SK-N-SH treated with all-trans-retinoic acid at 6 μM for 48 hours (cell line): Measurements from ENCODE around the gene TRABD.
A peak's percentile ranks its signal among the peaks of the same experiment; 100 is the strongest.

Source experiments
- ATAC-seq: fragments of 200-7000 bp; cut with Tn5 transposase; 3 replicates; pipeline ENCODE4 v1.9.1; 2020; ENCODE audit warnings: mild to moderate bottlenecking, moderate library complexity
- BACH2 ChIP-seq: fragments of 250-450 bp; sonication (Bioruptor Pico); IDR thresholded peaks from 2 replicates; pipeline ENCODE4 v1.9.0; 2021; ENCODE audit warnings: mild to moderate bottlenecking, borderline replicate concordance
- CSDC2 ChIP-seq: fragments of 250-450 bp; sonication (Bioruptor Pico); IDR thresholded peaks from 2 replicates; pipeline ENCODE4 v1.5.0; 2020; ENCODE audit warnings: mild to moderate bottlenecking, moderate library complexity
- ESRRG ChIP-seq: fragments of 250-450 bp; sonication (Bioruptor Pico); IDR thresholded peaks from 2 replicates; pipeline ENCODE4 v1.6.1; 2021; ENCODE audit warnings: mild to moderate bottlenecking
- GLIS3 ChIP-seq: fragments of 250-450 bp; sonication (Bioruptor Pico); IDR thresholded peaks from 2 replicates; pipeline ENCODE4 v1.5.0; 2020; ENCODE audit warnings: mild to moderate bottlenecking, moderate library complexity
- OSR1 ChIP-seq: fragments of 250-450 bp; sonication (Bioruptor Pico); IDR thresholded peaks from 2 replicates; pipeline ENCODE4 v1.8.0; 2022; ENCODE audit warnings: moderate library complexity, mild to moderate bottlenecking, inconsistent platforms
- PPARA ChIP-seq: fragments of 250-450 bp; sonication (Bioruptor Pico); IDR thresholded peaks from 2 replicates; pipeline ENCODE4 v1.5.0; 2020; ENCODE audit warnings: mild to moderate bottlenecking, borderline replicate concordance
- RARB ChIP-seq: fragments of 250-450 bp; sonication (Bioruptor Pico); IDR thresholded peaks from 2 replicates; pipeline ENCODE4 v1.8.0; 2021; ENCODE audit warnings: mild to moderate bottlenecking, moderate library complexity
- SNAI2 ChIP-seq: fragments of 250-450 bp; sonication (Bioruptor Pico); IDR thresholded peaks from 2 replicates; pipeline ENCODE4 v1.5.0; 2020; ENCODE audit warnings: mild to moderate bottlenecking, moderate library complexity
- TCF4 ChIP-seq: fragments of 250-450 bp; sonication (Bioruptor Pico); IDR thresholded peaks from 2 replicates; pipeline ENCODE4 v1.8.0; 2021; ENCODE audit warnings: mild to moderate bottlenecking, moderate library complexity, borderline replicate concordance
- TOX ChIP-seq: fragments of 250-450 bp; sonication (Bioruptor Pico); IDR thresholded peaks from 2 replicates; pipeline ENCODE4 v1.8.0; 2021; ENCODE audit warnings: mild to moderate bottlenecking, moderate library complexity, borderline replicate concordance
- ZC3H10 ChIP-seq: fragments of 250-450 bp; sonication (Bioruptor Pico); IDR thresholded peaks from 2 replicates; pipeline ENCODE4 v1.5.1; 2021; ENCODE audit warnings: mild to moderate bottlenecking, moderate library complexity
- ZFP3 ChIP-seq: fragments of 250-450 bp; sonication (Bioruptor Pico); IDR thresholded peaks from 2 replicates; pipeline ENCODE4 v1.5.0; 2020; ENCODE audit warnings: mild to moderate bottlenecking, moderate library complexity
- ZFP30 ChIP-seq: fragments of 450-650 bp; formaldehyde crosslinking; IDR thresholded peaks from 2 replicates; pipeline ENCODE4 v1.5.0; 2022; ENCODE audit warnings: mild to moderate bottlenecking, moderate library complexity
- ZNF565 ChIP-seq: fragments of 450-650 bp; formaldehyde crosslinking; conservative IDR thresholded peaks from 2 replicates; pipeline ENCODE4 v1.5.0; 2020; ENCODE audit warnings: low read depth, mild to moderate bottlenecking, moderate library complexity
- ZNF70 ChIP-seq: fragments of 450-650 bp; formaldehyde crosslinking; IDR thresholded peaks from 2 replicates; pipeline ENCODE4 v1.5.0; 2020; ENCODE audit warnings: mild to moderate bottlenecking, moderate library complexity
- ZNF8 ChIP-seq: fragments of 450-650 bp; formaldehyde crosslinking; IDR thresholded peaks from 2 replicates; pipeline ENCODE4 v1.5.0; 2020; ENCODE audit warnings: mild to moderate bottlenecking, moderate library complexity
- TF ChIP-seq, protein P1 (sequence below): fragments of 250-450 bp; sonication (Bioruptor Pico); IDR thresholded peaks from 2 replicates; pipeline ENCODE4 v1.8.0; 2020; ENCODE audit warnings: mild to moderate bottlenecking, moderate library complexity, borderline replicate concordance
- TF ChIP-seq, protein P2 (sequence below): fragments of 250-450 bp; sonication (Bioruptor Pico); IDR thresholded peaks from 2 replicates; pipeline ENCODE4 v1.5.1; 2021; ENCODE audit warnings: mild to moderate bottlenecking, moderate library complexity
- TF ChIP-seq, protein P3 (sequence below): fragments of 250-450 bp; sonication (Bioruptor Pico); IDR thresholded peaks from 2 replicates; pipeline ENCODE4 v1.5.1; 2020; ENCODE audit warnings: low read depth, mild to moderate bottlenecking, moderate library complexity
- TF ChIP-seq, protein P4 (sequence below): fragments of 250-450 bp; sonication (Bioruptor Pico); IDR thresholded peaks from 2 replicates; pipeline ENCODE4 v1.8.0; 2021; ENCODE audit warnings: low read depth, mild to moderate bottlenecking, moderate library complexity, borderline replicate concordance
- TF ChIP-seq, protein P5 (sequence below): fragments of 250-450 bp; sonication (Bioruptor Pico); IDR thresholded peaks from 2 replicates; pipeline ENCODE4 v1.5.0; 2020; ENCODE audit warnings: mild to moderate bottlenecking, moderate library complexity

Gene TRABD

DNA sequence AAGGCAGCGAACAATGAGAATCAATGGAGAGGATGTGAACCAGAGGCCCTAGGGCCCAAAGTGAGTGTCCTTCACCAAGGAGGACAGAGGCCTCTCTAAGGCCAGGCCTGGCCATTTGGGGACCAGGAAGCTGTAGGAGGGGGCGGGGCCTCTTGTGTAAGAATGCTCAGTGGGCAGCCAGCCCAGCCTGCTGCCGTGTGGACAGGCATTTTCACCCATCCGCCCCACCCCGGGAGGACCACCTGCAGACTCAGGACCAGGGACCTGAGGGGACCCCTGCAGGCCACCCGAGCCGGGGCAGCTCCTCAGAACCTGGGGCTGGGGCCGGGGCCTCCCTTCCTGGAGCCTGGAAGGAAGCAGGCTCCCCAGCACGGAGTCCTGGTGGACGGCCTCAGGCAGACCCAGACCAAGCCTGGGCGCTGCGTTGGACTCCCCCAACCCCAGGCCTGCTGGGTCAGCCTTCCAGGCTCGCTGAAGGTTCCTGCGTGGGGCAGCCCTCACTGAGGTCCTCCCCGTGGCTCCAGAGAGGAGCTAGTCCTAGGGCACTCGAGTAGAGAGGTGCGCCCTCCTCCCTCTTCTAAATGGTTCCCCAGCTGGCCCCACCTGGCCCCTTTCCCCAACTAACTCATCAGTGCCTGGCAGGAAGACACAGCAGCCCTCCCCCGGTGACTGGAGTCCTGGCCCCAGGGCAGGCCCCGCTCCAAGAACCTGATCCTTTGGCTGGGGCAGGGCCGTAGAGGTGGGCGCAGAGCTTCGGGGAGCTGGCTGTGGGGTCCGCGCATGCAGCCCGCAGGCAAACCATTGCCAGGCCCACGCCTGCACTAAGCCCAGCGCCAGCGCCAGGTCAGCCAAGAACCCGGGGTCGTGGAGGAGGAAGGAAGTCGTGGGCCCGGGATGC is 1.5 kb upstream of the TRABD start:
- peak; percentile 51 for ATAC-seq
- TF ChIP-seq SNAI2 (no peak), ZNF8 (CRISPR knock-in tag) (no peak), ZNF70 (CRISPR knock-in tag) (no peak), BACH2 (no peak), GLIS3 (CRISPR knock-in tag) (no peak), ESRRG (CRISPR knock-in tag) (no peak), RARB (CRISPR knock-in tag) (no peak)
- TF ChIP-seq, protein P1, sequence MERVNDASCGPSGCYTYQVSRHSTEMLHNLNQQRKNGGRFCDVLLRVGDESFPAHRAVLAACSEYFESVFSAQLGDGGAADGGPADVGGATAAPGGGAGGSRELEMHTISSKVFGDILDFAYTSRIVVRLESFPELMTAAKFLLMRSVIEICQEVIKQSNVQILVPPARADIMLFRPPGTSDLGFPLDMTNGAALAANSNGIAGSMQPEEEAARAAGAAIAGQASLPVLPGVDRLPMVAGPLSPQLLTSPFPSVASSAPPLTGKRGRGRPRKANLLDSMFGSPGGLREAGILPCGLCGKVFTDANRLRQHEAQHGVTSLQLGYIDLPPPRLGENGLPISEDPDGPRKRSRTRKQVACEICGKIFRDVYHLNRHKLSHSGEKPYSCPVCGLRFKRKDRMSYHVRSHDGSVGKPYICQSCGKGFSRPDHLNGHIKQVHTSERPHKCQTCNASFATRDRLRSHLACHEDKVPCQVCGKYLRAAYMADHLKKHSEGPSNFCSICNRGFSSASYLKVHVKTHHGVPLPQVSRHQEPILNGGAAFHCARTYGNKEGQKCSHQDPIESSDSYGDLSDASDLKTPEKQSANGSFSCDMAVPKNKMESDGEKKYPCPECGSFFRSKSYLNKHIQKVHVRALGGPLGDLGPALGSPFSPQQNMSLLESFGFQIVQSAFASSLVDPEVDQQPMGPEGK: no peak

DNA sequence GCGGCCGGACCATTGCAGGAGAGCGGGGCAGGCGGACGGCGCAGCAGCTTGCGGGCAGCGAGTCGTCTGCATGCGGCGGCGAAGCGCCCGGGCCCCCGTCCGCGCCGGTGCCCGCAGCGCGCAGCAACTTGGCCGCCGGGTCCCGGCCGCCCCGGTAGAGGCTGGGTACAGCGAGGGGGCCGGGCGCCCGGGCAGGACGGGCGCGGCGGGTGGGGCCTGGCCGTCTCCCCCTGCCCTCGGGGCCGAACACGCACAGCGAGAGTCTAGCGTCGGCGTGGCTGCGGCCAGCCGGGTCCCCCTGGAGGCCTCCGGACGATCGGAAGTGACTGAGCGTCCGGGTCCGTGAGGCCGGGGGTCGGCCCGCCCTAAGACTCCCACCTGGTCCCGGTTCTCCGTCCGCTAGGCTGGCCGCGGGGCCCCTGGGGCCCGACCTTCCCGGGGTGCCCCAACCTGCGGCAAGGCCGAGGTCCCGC is 775 bp upstream of the TRABD start:
- TF ChIP-seq ESRRG (CRISPR knock-in tag): no peak
- no peak for TF ChIP-seq TOX (CRISPR knock-in tag)
- TF ChIP-seq ZC3H10 (CRISPR knock-in tag): no peak
- TF ChIP-seq PPARA (CRISPR knock-in tag): no peak
- TF ChIP-seq ZFP3 (CRISPR knock-in tag): no peak
- TF ChIP-seq ZNF565: no peak
- TF ChIP-seq, protein P2, sequence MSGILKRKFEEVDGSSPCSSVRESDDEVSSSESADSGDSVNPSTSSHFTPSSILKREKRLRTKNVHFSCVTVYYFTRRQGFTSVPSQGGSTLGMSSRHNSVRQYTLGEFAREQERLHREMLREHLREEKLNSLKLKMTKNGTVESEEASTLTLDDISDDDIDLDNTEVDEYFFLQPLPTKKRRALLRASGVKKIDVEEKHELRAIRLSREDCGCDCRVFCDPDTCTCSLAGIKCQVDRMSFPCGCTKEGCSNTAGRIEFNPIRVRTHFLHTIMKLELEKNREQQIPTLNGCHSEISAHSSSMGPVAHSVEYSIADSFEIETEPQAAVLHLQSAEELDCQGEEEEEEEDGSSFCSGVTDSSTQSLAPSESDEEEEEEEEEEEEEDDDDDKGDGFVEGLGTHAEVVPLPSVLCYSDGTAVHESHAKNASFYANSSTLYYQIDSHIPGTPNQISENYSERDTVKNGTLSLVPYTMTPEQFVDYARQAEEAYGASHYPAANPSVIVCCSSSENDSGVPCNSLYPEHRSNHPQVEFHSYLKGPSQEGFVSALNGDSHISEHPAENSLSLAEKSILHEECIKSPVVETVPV: no peak
- no peak for TF ChIP-seq BACH2
- TF ChIP-seq, protein P3, sequence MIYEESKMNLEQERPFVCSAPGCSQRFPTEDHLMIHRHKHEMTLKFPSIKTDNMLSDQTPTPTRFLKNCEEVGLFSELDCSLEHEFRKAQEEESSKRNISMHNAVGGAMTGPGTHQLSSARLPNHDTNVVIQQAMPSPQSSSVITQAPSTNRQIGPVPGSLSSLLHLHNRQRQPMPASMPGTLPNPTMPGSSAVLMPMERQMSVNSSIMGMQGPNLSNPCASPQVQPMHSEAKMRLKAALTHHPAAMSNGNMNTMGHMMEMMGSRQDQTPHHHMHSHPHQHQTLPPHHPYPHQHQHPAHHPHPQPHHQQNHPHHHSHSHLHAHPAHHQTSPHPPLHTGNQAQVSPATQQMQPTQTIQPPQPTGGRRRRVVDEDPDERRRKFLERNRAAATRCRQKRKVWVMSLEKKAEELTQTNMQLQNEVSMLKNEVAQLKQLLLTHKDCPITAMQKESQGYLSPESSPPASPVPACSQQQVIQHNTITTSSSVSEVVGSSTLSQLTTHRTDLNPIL: no peak
- TF ChIP-seq, protein P1: no peak
- no peak for TF ChIP-seq OSR1
- no peak for TF ChIP-seq ZNF8 (CRISPR knock-in tag)
- TF ChIP-seq ZNF70 (CRISPR knock-in tag): no peak
- no peak for TF ChIP-seq ZFP30
- TF ChIP-seq, protein P4, sequence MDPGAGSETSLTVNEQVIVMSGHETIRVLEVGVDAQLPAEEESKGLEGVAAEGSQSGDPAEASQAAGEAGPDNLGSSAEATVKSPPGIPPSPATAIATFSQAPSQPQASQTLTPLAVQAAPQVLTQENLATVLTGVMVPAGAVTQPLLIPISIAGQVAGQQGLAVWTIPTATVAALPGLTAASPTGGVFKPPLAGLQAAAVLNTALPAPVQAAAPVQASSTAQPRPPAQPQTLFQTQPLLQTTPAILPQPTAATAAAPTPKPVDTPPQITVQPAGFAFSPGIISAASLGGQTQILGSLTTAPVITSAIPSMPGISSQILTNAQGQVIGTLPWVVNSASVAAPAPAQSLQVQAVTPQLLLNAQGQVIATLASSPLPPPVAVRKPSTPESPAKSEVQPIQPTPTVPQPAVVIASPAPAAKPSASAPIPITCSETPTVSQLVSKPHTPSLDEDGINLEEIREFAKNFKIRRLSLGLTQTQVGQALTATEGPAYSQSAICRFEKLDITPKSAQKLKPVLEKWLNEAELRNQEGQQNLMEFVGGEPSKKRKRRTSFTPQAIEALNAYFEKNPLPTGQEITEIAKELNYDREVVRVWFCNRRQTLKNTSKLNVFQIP: no peak
- TF ChIP-seq CSDC2 (CRISPR knock-in tag): no peak
- TF ChIP-seq TCF4: no peak
- TF ChIP-seq, protein P5, sequence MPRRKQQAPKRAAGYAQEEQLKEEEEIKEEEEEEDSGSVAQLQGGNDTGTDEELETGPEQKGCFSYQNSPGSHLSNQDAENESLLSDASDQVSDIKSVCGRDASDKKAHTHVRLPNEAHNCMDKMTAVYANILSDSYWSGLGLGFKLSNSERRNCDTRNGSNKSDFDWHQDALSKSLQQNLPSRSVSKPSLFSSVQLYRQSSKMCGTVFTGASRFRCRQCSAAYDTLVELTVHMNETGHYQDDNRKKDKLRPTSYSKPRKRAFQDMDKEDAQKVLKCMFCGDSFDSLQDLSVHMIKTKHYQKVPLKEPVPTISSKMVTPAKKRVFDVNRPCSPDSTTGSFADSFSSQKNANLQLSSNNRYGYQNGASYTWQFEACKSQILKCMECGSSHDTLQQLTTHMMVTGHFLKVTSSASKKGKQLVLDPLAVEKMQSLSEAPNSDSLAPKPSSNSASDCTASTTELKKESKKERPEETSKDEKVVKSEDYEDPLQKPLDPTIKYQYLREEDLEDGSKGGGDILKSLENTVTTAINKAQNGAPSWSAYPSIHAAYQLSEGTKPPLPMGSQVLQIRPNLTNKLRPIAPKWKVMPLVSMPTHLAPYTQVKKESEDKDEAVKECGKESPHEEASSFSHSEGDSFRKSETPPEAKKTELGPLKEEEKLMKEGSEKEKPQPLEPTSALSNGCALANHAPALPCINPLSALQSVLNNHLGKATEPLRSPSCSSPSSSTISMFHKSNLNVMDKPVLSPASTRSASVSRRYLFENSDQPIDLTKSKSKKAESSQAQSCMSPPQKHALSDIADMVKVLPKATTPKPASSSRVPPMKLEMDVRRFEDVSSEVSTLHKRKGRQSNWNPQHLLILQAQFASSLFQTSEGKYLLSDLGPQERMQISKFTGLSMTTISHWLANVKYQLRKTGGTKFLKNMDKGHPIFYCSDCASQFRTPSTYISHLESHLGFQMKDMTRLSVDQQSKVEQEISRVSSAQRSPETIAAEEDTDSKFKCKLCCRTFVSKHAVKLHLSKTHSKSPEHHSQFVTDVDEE (CRISPR knock-in tag): no peak
- TF ChIP-seq, all 23 proteins: peak for 0
- ATAC-seq: no peak
